Activated naive CD4-positive, alpha-beta T cell treated with anti-CD3 and anti-CD28 coated beads, Interleukin-2, amount 50 U/mL, for 24 hours (primary cell): Measurements from ENCODE around the gene PDE7B.

ENCODE experiments used
- H3K27ac Mint-ChIP-seq: one replicate; pipeline ENCODE4 v1.8.0; 2021; ENCODE audit warnings: mild to moderate bottlenecking, mixed read lengths
- H3K27me3 Mint-ChIP-seq: one replicate; pipeline ENCODE4 v1.8.0; 2021; ENCODE audit warnings: mixed read lengths
- H3K36me3 Mint-ChIP-seq: one replicate; pipeline ENCODE4 v1.8.0; 2021; ENCODE audit warnings: mixed read lengths
- H3K4me1 Mint-ChIP-seq: one replicate; pipeline ENCODE4 v1.8.0; 2021; ENCODE audit warnings: mixed read lengths
- H3K4me3 Mint-ChIP-seq: one replicate; pipeline ENCODE4 v1.8.0; 2021; ENCODE audit warnings: mild to moderate bottlenecking, mixed read lengths
- H3K9me3 Mint-ChIP-seq: one replicate; pipeline ENCODE4 v1.8.0; 2021; ENCODE audit warnings: mixed read lengths

The PDE7B gene

GRCh38 chr6:135922746-135923145 lies 71.2 kb downstream of the PDE7B start:
- H3K27me3 Mint-ChIP-seq = peaks cover 4% of the 10 kb centered on the region
- H3K9me3 Mint-ChIP-seq = no peaks in the 10 kb centered on the region
- no peaks in the 10 kb centered on the region for H3K4me1 Mint-ChIP-seq
- H3K27ac Mint-ChIP-seq = no peak overlapping the region
- no peaks in the 10 kb centered on the region for H3K36me3 Mint-ChIP-seq
- no peak overlapping the region for H3K4me3 Mint-ChIP-seq

- peaks cover 3% of the 10 kb centered on the region for H3K4me1 Mint-ChIP-seq
- peaks cover 5% of the 10 kb centered on the region for H3K9me3 Mint-ChIP-seq
- no peaks in the 10 kb centered on the region for H3K36me3 Mint-ChIP-seq
- no peaks in the 10 kb centered on the region for H3K27me3 Mint-ChIP-seq
- no peak overlapping the region for H3K4me3 Mint-ChIP-seq
- H3K27ac Mint-ChIP-seq = no peak overlapping the region
Measured at GRCh38 chr6:135932651-135933050, 81.2 kb downstream of the PDE7B start.

GRCh38 chr6:135935941-135936601 lies 84.6 kb downstream of the PDE7B start:
- Mint-ChIP-seq H3K4me3 (no peak overlapping the region), H3K9me3 (no peaks in the 10 kb centered on the region), H3K36me3 (no peaks in the 10 kb centered on the region), H3K27me3 (no peaks in the 10 kb centered on the region), H3K4me1 (no peaks in the 10 kb centered on the region), H3K27ac (no peak overlapping the region)

GRCh38 chr6:135936606-135937005 lies 85.1 kb downstream of the PDE7B start:
- Mint-ChIP-seq H3K36me3 (no peaks in the 10 kb centered on the region), H3K4me3 (no peak overlapping the region), H3K27me3 (no peaks in the 10 kb centered on the region), H3K9me3 (no peaks in the 10 kb centered on the region), H3K27ac (no peak overlapping the region), H3K4me1 (no peaks in the 10 kb centered on the region)

GRCh38 chr6:135937106-135937505 lies 85.6 kb downstream of the PDE7B start:
- H3K27me3 Mint-ChIP-seq = no peaks in the 10 kb centered on the region
- H3K9me3 Mint-ChIP-seq = no peaks in the 10 kb centered on the region
- H3K27ac Mint-ChIP-seq = no peak overlapping the region
- H3K36me3 Mint-ChIP-seq = no peaks in the 10 kb centered on the region
- H3K4me3 Mint-ChIP-seq = no peak overlapping the region
- H3K4me1 Mint-ChIP-seq = no peaks in the 10 kb centered on the region

GRCh38 chr6:135938576-135939207 lies 87.2 kb downstream of the PDE7B start:
- no peaks in the 10 kb centered on the region for H3K9me3 Mint-ChIP-seq
- no peak overlapping the region for H3K27ac Mint-ChIP-seq
- no peaks in the 10 kb centered on the region for H3K36me3 Mint-ChIP-seq
- no peaks in the 10 kb centered on the region for H3K27me3 Mint-ChIP-seq
- no peak overlapping the region for H3K4me3 Mint-ChIP-seq
- H3K4me1 Mint-ChIP-seq = no peaks in the 10 kb centered on the region

GRCh38 chr6:135939208-135939591 lies 87.7 kb downstream of the PDE7B start:
- no peaks in the 10 kb centered on the region for H3K4me1 Mint-ChIP-seq
- no peaks in the 10 kb centered on the region for H3K36me3 Mint-ChIP-seq
- H3K27ac Mint-ChIP-seq = no peak overlapping the region
- H3K9me3 Mint-ChIP-seq = no peaks in the 10 kb centered on the region
- H3K27me3 Mint-ChIP-seq = no peaks in the 10 kb centered on the region
- H3K4me3 Mint-ChIP-seq = no peak overlapping the region

- Mint-ChIP-seq H3K36me3 (no peaks in the 10 kb centered on the region), H3K9me3 (no peaks in the 10 kb centered on the region), H3K27ac (no peak overlapping the region), H3K4me3 (no peak overlapping the region), H3K4me1 (no peaks in the 10 kb centered on the region), H3K27me3 (no peaks in the 10 kb centered on the region)
Measured at GRCh38 chr6:135940616-135941167, 89.2 kb downstream of the PDE7B start.

GRCh38 chr6:135941275-135942025 lies 89.9 kb downstream of the PDE7B start:
- Mint-ChIP-seq H3K36me3 (no peaks in the 10 kb centered on the region), H3K27me3 (no peaks in the 10 kb centered on the region), H3K27ac (no peak overlapping the region), H3K9me3 (no peaks in the 10 kb centered on the region), H3K4me1 (no peaks in the 10 kb centered on the region), H3K4me3 (no peak overlapping the region)

GRCh38 chr6:135944120-135944519 lies 92.6 kb downstream of the PDE7B start:
- H3K4me1 Mint-ChIP-seq = no peaks in the 10 kb centered on the region
- H3K27me3 Mint-ChIP-seq = no peaks in the 10 kb centered on the region
- no peaks in the 10 kb centered on the region for H3K9me3 Mint-ChIP-seq
- no peaks in the 10 kb centered on the region for H3K36me3 Mint-ChIP-seq
- no peak overlapping the region for H3K27ac Mint-ChIP-seq
- no peak overlapping the region for H3K4me3 Mint-ChIP-seq

- H3K27me3 Mint-ChIP-seq = no peaks in the 10 kb centered on the region
- no peaks in the 10 kb centered on the region for H3K9me3 Mint-ChIP-seq
- no peaks in the 10 kb centered on the region for H3K36me3 Mint-ChIP-seq
- H3K4me1 Mint-ChIP-seq = no peaks in the 10 kb centered on the region
- no peak overlapping the region for H3K4me3 Mint-ChIP-seq
- no peak overlapping the region for H3K27ac Mint-ChIP-seq
Measured at GRCh38 chr6:135946674-135947073, 95.2 kb downstream of the PDE7B start.

- Mint-ChIP-seq H3K27me3 (no peaks in the 10 kb centered on the region), H3K27ac (no peak overlapping the region), H3K9me3 (no peaks in the 10 kb centered on the region), H3K4me3 (no peak overlapping the region), H3K36me3 (no peaks in the 10 kb centered on the region), H3K4me1 (no peaks in the 10 kb centered on the region)
Measured at GRCh38 chr6:135950669-135951068, 99.2 kb downstream of the PDE7B start.

- Mint-ChIP-seq H3K27me3 (no peaks in the 10 kb centered on the region), H3K4me3 (no peak overlapping the region), H3K27ac (no peak overlapping the region), H3K9me3 (no peaks in the 10 kb centered on the region), H3K4me1 (no peaks in the 10 kb centered on the region), H3K36me3 (no peaks in the 10 kb centered on the region)
Measured at GRCh38 chr6:135951169-135951568, 99.7 kb downstream of the PDE7B start.

GRCh38 chr6:135953818-135954217 lies 102.3 kb downstream of the PDE7B start:
- Mint-ChIP-seq H3K9me3 (no peaks in the 10 kb centered on the region), H3K27me3 (no peaks in the 10 kb centered on the region), H3K36me3 (no peaks in the 10 kb centered on the region), H3K4me1 (no peaks in the 10 kb centered on the region), H3K4me3 (no peak overlapping the region), H3K27ac (no peak overlapping the region)

- H3K36me3 Mint-ChIP-seq = no peaks in the 10 kb centered on the region
- no peaks in the 10 kb centered on the region for H3K27me3 Mint-ChIP-seq
- no peaks in the 10 kb centered on the region for H3K9me3 Mint-ChIP-seq
- no peak overlapping the region for H3K4me3 Mint-ChIP-seq
- H3K4me1 Mint-ChIP-seq = no peaks in the 10 kb centered on the region
- no peak overlapping the region for H3K27ac Mint-ChIP-seq
Measured at GRCh38 chr6:135955099-135955498, 103.6 kb downstream of the PDE7B start.

- Mint-ChIP-seq H3K9me3 (no peaks in the 10 kb centered on the region), H3K36me3 (no peaks in the 10 kb centered on the region), H3K27me3 (no peaks in the 10 kb centered on the region), H3K4me1 (no peaks in the 10 kb centered on the region), H3K27ac (no peak overlapping the region), H3K4me3 (no peak overlapping the region)
Measured at GRCh38 chr6:135962731-135963130, 111.2 kb downstream of the PDE7B start.
